Measurements from ENCODE around the gene LHFPL2.

The LHFPL2 gene

GRCh38 chr5:78604689-78605285, 43.8 kb downstream of the LHFPL2 start:
- DNase-seq: no peak
- in situ Hi-C loops (cut with MboI; ENCODE audit: low pct_unique_long_range_greater_than_20kb, low sequenced_read_pairs): no loop called here

- DNase-seq: no peak
- in situ Hi-C loops (cut with MboI; ENCODE audit: low pct_unique_long_range_greater_than_20kb, low sequenced_read_pairs): no loop called here
Observed at GRCh38 chr5:78603636-78604175, 44.9 kb downstream of the LHFPL2 start.

DNA sequence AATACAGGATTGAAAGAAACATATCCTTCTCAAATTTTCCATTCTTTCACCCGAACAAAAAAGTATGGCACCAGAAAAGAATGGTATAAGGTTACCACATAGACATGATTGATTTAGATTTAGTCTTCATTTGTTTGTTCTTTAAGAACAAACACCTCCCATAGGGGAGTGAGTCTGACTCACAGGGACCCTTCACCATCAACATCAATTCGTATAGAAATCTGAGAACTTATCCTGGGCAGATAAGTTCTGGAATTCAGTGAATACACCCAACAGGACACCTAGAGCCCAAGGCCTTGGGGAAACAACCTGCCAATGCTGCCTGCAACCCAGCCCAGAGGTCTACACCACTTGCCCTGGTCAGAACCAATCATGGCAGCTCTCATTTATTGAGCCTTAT, 46.2 kb downstream of the LHFPL2 start:
- in situ Hi-C loops (cut with MboI; ENCODE audit: low pct_unique_long_range_greater_than_20kb, low sequenced_read_pairs): no loop called here
- no peak for DNase-seq

GRCh38 chr5:78601559-78602314, 46.8 kb downstream of the LHFPL2 start:
- in situ Hi-C loops (cut with MboI; ENCODE audit: low pct_unique_long_range_greater_than_20kb, low sequenced_read_pairs): no loop called here
- DNase-seq: no peak

DNA sequence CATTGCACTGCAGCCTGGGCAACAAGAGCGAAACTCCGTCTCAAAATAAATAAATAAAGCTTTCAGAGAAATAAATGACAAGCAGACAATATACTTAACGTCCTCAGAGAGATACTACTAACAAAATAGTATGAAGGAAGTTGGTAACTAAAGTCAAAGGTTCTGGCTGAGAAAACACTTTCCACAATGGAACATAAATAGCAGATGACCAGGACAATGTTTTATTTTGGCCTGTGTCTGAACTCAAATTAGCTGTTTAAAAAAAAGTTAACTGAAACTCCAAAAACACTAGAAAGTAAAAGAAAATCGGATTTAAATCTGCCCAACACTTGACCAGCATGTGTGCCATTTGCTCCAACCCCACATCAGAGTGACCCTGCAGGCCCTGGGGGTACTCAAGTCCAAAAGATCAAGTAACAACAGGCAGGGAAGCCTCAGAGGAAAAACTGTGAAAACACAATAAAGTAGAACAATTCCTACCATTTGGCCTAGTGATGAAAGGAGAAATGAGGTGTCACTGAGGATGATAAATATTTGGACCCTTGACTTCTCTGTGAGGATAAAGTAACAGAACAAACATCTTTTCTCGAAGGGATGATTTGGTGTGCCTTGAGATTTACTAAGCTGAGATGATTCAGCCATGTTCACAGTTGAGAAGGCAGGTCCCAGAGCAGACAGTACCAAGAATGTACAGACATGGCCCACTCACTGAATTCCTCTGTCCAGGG, 47.7 kb downstream of the LHFPL2 start:
- in situ Hi-C loops (cut with MboI; ENCODE audit: low pct_unique_long_range_greater_than_20kb, low sequenced_read_pairs): no loop called here
- DNase-seq: no peak

- in situ Hi-C loops (cut with MboI; ENCODE audit: low pct_unique_long_range_greater_than_20kb, low sequenced_read_pairs): no loop called here
- no peak for DNase-seq
Observed at GRCh38 chr5:78598973-78599372, 49.6 kb downstream of the LHFPL2 start.

DNA sequence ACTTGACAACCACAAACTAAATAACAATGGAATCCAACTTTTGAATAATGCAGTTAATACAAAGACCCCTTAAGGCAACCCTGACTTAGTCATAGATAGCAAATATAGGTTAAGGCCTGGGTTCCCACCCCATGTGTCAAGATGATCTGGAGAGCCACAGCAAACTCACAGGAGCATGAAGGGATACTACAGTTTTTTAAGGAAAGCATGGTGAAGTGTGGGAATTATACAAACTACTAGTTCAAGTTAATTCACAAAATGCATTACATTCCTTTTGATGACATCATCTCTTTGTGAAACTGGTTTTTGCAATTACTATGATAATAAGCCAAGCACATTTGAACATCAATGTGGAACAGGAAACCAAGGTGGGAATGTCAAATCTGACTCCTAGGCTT, 50.6 kb downstream of the LHFPL2 start:
- no peak for DNase-seq
- in situ Hi-C loops (cut with MboI; ENCODE audit: low pct_unique_long_range_greater_than_20kb, low sequenced_read_pairs): no loop called here

DNA sequence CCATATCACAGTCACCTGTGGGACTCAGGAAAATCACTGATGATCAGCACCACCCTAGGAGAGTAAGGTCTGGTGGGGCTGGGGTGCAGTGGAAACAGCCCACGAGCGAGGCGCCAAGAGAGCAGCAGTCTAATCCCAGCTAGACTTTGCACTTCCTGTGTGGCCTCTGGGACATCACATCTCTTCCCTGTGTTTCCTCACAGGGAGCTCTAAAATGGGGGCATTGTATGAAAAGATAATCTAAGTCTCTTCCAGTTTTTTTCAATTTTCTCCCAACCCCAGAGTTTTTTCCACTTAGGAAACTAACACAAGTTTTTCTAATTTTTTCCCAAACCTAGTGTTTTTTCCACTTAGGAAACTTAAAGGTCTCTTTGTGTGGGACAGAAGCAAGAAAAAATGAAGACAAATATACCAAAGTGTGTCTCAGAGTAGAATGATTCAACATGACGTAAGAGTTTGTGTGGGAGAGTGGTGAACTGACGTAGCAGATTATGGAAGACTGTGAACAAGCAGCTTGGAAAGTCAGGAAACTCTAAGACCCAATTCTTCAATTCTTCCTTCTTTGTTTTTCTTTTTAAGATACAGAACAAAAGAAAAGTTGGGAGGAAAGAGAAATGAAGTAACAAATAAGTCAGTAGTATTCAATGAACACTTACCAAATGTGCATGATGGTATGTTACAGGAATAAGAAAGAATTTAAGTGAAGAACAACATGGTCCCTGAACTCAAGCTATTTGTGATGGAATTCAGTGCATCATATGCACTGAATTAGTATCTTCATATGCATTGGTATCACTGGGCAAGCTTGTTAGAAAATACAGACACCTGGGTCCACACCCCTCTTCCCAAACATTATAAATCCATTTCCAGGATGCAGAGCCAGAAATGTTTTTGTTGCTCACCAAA, 51.3 kb downstream of the LHFPL2 start:
- in situ Hi-C loops (cut with MboI; ENCODE audit: low pct_unique_long_range_greater_than_20kb, low sequenced_read_pairs): no loop called here
- no peak for DNase-seq

- DNase-seq: no peak
- in situ Hi-C loops (cut with MboI; ENCODE audit: low pct_unique_long_range_greater_than_20kb, low sequenced_read_pairs): no loop called here
Observed at GRCh38 chr5:78595458-78595921, 53.1 kb downstream of the LHFPL2 start.

DNA sequence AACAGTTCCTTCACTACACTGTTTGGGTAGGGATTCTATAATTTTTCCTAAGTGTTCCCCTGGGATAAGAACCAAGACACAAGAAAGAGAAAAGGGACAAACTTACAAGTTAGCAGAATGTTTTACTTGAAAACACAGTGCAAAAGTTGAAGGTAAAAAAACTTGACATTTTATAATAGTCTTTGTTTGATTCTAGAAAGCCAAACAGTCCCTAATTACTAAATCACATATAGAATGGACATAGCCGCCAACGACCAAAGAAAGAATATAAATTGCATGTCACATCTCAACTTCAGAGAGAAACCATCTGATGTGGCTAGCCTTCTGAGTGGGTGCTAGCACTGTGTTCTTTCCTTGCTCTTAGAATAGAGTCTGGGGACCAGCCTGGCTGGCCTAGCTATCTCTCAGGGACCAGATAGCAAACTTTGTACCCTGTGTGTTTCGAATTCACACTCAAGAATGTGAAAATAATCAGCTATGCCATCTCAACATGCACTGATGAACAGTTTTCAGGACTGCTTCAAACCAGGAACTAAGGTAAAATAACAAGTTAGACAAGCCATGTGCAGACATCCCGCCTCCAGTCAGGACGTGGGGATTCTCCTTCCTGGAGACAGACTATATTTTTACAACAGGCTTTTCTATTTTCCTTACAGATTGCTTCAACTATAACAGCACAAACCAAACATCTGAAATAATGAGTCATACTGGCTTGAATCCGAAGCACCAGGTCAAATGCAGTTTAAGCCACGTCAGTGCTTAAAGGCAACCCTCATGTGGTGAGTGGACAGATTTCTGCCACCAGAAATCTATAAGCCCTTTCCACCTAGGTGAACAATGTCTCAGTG, 53.7 kb downstream of the LHFPL2 start:
- in situ Hi-C loops (cut with MboI; ENCODE audit: low pct_unique_long_range_greater_than_20kb, low sequenced_read_pairs): no loop called here
- DNase-seq: no peak

- no peak for DNase-seq
- in situ Hi-C loops (cut with MboI; ENCODE audit: low pct_unique_long_range_greater_than_20kb, low sequenced_read_pairs): no loop called here
Observed at GRCh38 chr5:78594021-78594420, 54.6 kb downstream of the LHFPL2 start.

DNA sequence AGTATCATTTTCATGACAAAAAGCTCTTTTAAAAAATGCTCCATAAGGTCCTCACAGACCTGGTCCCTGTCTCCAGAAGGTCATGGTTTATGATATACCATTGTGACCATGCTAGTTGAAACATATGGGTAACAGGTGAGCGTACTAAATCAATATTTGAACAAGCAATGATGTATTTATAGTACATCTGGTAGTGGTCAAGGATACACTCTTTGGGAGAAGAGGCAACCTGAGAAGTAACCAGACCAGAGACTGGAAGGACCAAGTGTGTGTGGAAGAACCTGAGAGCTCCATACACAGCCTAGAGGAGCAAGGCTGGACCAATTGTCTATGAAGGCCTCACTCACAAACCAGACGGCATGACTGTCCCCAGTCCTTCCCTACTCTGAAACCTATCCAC, 55.1 kb downstream of the LHFPL2 start:
- DNase-seq: no peak
- in situ Hi-C loops (cut with MboI; ENCODE audit: low pct_unique_long_range_greater_than_20kb, low sequenced_read_pairs): no loop called here

DNA sequence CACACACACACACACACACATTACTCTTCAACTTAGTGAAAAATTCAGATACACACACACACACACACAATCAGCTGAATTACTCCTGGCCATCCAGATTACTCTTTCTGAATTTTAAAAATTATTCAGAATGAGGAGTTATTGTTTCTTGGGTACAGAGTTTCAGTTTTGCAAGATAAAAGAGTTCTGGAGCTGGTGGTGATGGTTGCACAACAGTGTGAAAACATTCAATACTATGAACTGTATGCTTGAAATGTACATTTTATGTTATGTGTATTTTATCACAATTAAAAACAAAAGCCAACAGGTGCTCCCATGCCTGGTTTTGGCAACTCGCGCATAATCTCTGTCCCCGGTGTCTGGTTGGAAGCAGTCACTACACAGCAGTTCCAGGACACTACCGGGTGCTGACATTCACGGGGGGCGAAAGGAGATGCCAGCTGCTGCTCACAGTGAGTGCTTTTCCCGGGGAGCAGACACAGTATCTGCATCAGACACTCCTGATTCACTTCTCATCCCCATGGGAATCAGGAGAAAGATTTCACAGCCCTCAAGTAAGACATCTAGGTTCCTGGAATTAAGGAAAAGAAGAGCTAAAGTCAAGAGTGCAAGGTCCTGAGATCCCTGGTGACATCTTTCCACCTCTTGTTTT, 55.7 kb downstream of the LHFPL2 start:
- no peak for DNase-seq
- in situ Hi-C loops (cut with MboI; ENCODE audit: low pct_unique_long_range_greater_than_20kb, low sequenced_read_pairs): no loop called here

DNA sequence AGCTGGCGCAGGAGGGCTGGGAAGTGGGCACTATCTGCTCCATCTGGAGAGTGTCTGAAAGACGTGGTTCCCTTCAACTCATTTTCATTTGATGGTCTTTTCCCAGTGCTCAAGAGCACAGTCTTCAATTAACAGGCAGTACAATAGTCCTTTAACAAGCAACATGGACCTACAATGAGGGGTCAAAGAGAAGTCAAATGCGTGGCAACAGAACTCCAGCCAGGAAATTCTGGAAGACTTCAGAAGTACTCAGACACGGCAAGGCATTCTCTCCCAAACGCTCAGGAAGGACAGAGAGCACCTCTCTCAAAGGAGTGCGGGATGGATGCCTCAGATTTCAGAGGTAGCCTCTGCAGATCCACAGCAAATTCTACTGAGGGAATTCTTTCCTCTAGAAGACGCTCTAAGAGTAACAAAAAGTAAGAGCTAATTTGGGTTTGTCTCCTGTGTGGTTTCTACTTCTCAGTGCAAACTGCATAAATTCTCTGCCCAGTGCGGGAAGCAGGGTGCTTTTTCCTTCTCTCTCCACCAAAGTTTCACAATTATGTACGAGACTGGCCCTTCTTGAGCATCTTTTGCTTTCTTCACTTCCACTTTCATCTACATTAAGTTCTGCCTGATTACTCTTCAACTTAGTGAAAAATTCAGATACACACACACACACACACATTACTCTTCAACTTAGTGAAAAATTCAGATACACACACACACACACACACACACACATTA, 56.4 kb downstream of the LHFPL2 start:
- in situ Hi-C loops (cut with MboI; ENCODE audit: low pct_unique_long_range_greater_than_20kb, low sequenced_read_pairs): no loop called here
- no peak for DNase-seq

DNA sequence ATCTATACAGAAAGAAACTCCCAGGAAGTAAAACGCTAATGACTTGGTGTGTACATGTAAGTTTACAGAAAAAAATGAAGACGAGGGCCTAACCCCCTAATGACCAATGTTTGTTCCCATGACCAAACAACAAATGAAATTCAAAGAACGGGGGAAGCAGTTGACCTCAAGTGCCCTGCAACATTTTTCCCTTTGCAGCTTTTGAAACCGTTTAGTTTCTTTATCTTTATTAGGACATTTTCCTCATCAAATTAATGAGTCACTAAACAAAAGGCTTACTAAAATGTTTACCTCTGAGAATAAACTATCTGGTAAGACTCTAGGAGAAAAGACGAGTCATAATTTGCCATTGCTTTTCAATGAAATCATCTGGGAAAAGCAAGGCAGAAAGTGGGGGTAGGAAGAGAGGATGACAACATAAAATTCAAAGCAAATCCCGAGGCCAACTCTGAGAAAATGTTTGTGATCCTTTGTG, 57.4 kb downstream of the LHFPL2 start:
- no peak for DNase-seq
- in situ Hi-C loops (cut with MboI; ENCODE audit: low pct_unique_long_range_greater_than_20kb, low sequenced_read_pairs): no loop called here

GRCh38 chr5:78589923-78590322, 58.6 kb downstream of the LHFPL2 start:
- in situ Hi-C loops (cut with MboI; ENCODE audit: low pct_unique_long_range_greater_than_20kb, low sequenced_read_pairs): no loop called here
- no peak for DNase-seq

DNA sequence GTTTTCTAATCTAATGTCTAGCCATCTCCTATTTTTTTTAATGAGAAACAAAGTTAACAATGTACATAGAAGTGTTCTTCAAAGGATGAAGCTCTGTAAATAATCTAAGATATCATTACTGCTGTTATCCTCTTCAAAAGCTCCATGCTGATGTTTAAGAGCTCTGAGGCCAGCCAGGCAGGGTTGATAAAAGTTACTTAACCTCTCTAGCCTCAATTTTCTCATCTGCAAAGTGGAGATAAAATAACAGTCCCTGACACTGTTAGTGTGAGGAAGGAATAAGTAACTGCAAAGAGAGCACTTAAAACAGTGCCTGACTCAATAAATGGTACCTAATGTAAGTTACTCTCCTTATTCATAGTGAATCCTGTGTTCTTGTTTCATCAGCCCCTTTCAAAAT, 60.1 kb downstream of the LHFPL2 start:
- no peak for DNase-seq
- in situ Hi-C loops (cut with MboI; ENCODE audit: low pct_unique_long_range_greater_than_20kb, low sequenced_read_pairs): no loop called here

Measured in KBM-7 (cell line).